K562 (cell line): Measurements from ENCODE around the gene NECAB3. TPM values are rescaled to one million over a fixed set of nuclear protein-coding genes. Genes with fewer than 3 reads are reported as not detected.

ENCODE experiments used
- ATAC-seq: fragments of 200-7000 bp; cut with Tn5 transposase; 3 replicates; pipeline ENCODE4 v1.9.1; 2020; ENCODE audit warnings: moderate library complexity
- BruUV-seq: library from RNA; stranded (reverse); fragments of 400-500 nt; replicated peaks from 2 replicates; lab custom pipeline; 2021; lab: Mats Ljungman, UMichigan
- CTCF ChIA-PET: fragments of 300-600 bp; formaldehyde crosslinking; extraction: SDS; loops from one replicate; lab custom pipeline; 2021; ENCODE audit warnings: low intra/inter-chr PET ratio; lab: Yijun Ruan, JAX
- POLR2A ChIA-PET: fragments of 300-600, 350-650 bp; sonication (Branson Sonifier 250); formaldehyde crosslinking; extraction: SDS; loops from one replicate; lab custom pipeline; 2021; ENCODE audit warnings: antibody characterized with exemption, inconsistent platforms; lab: Yijun Ruan, JAX
- DNase-seq, 4 experiments: peaks; one replicate each; pipeline versions ENCODE4 v3.0.0 to v3.0.0-alpha.2; 2011 to 2018; ENCODE audit warnings: low spot score in 3 of 4, mixed read lengths in 3 of 4; ENCODE audit errors: extremely low read depth in 1 of 4
- FAIRE-seq: peaks from 2 replicates; lab custom pipeline; 2011; peaks lifted over from hg19 to GRCh38; lab: Jason Lieb, UNC
- H2AFZ ChIP-seq: 2 replicates; pipeline ENCODE4 v1.6.0; 2011; ENCODE audit warnings: low read depth, low read length, control low read depth, inconsistent platforms
- H3K27ac ChIP-seq: fragments of 200-600 bp; 3 replicates; pipeline ENCODE4 v1.8.0; 2011; ENCODE audit warnings: low read depth, mild to moderate bottlenecking, control low read depth, inconsistent platforms, low read length, moderate library complexity, mixed read lengths; ENCODE audit errors: extremely low read depth
- H3K27me3 ChIP-seq, 2 experiments: fragments of 300-600 bp in 1 of 2; 2 replicates in 1 of 2; 3 replicates in 1 of 2; pipeline versions ENCODE4 v1.6.0 to v1.8.0; 2011; ENCODE audit warnings: inconsistent platforms in 2 of 2, low read length in 2 of 2, mild to moderate bottlenecking in 1 of 2, mixed read lengths in 1 of 2, moderate library complexity in 1 of 2; ENCODE audit not compliant: control insufficient read depth in 2 of 2, insufficient read depth in 2 of 2
- H3K36me3 ChIP-seq: fragments of 300-600 bp; 3 replicates; pipeline ENCODE4 v1.8.0; 2011; ENCODE audit warnings: mild to moderate bottlenecking, low read length, inconsistent platforms; ENCODE audit not compliant: control insufficient read depth, insufficient read depth
- H3K4me1 ChIP-seq, 2 experiments: fragments of 200-600 bp in 1 of 2; replicated peaks in 1 of 2; 2 replicates in 1 of 2; 3 replicates in 1 of 2; pipeline versions ENCODE4 v1.5.1 to v1.8.0; 2011; ENCODE audit warnings: inconsistent platforms in 2 of 2, low read length in 2 of 2, mild to moderate bottlenecking in 1 of 2, mixed read lengths in 1 of 2, moderate library complexity in 1 of 2; ENCODE audit not compliant: control insufficient read depth in 2 of 2, insufficient read depth in 2 of 2
- H3K4me2 ChIP-seq: 2 replicates; pipeline ENCODE4 v1.6.1; 2011; ENCODE audit warnings: low read length, control low read depth, inconsistent platforms, mixed read lengths; ENCODE audit not compliant: insufficient read depth
- H3K4me3 ChIP-seq: fragments of 200-600 bp; sonication (generic), shearing (Covaris generic); 2 replicates; pipeline ENCODE4 v1.5.1; 2016; ENCODE audit warnings: control low read depth, inconsistent platforms
- H3K79me2 ChIP-seq: fragments of 200-600 bp; 3 replicates; pipeline ENCODE4 v1.8.0; 2011; ENCODE audit warnings: low read length, inconsistent platforms; ENCODE audit not compliant: control insufficient read depth, insufficient read depth
- H3K9ac ChIP-seq, 2 experiments: 2 replicates each; pipeline versions ENCODE4 v1.6.0 to v1.6.1; 2011; ENCODE audit warnings: low read depth in 2 of 2, low read length in 2 of 2, control low read depth in 1 of 2, inconsistent platforms in 1 of 2, mild to moderate bottlenecking in 1 of 2, mixed read lengths in 1 of 2; ENCODE audit not compliant: insufficient read depth in 1 of 2
- H3K9me1 ChIP-seq: one replicate; pipeline ENCODE4 v1.6.0; 2011; ENCODE audit warnings: inconsistent platforms, mild to moderate bottlenecking, low read length, moderate library complexity; ENCODE audit not compliant: control insufficient read depth, insufficient read depth
- H3K9me3 ChIP-seq: replicated peaks from 2 replicates; pipeline ENCODE4 v1.5.1; 2011; ENCODE audit warnings: low read depth, low read length, inconsistent platforms; ENCODE audit not compliant: control insufficient read depth, insufficient read depth
- H4K20me1 ChIP-seq: replicated peaks from 2 replicates; pipeline ENCODE4 v1.6.1; 2011; ENCODE audit warnings: low read length, inconsistent platforms, mixed read lengths; ENCODE audit not compliant: control insufficient read depth, insufficient read depth
- BCL6 ChIP-seq: fragments of 250-450 bp; sonication (Bioruptor Pico); IDR thresholded peaks from 2 replicates; pipeline ENCODE4 v1.4.0; 2020
- EWSR1 ChIP-seq: fragments of 450-650 bp; IDR thresholded peaks from 2 replicates; pipeline ENCODE4 v1.6.1; 2018; ENCODE audit warnings: borderline replicate concordance, mild to moderate bottlenecking, low read depth, moderate library complexity; ENCODE audit not compliant: partially characterized antibody
- IRF1 ChIP-seq: sonication (generic); formaldehyde crosslinking; IDR thresholded peaks from 2 replicates; pipeline ENCODE4 v1.8.0; 2022; ENCODE audit warnings: missing genetic modification reagents, mild to moderate bottlenecking, borderline replicate concordance
- MXI1 ChIP-seq: IDR thresholded peaks from 2 replicates; pipeline ENCODE4 v1.6.1; 2011; ENCODE audit warnings: low read depth, mild to moderate bottlenecking, improper control_type of control experiment, low read length
- NKRF ChIP-seq: fragments of 450-650 bp; IDR thresholded peaks from 2 replicates; pipeline ENCODE4 v1.6.1; 2016; ENCODE audit warnings: borderline replicate concordance
- ZNF764 ChIP-seq: fragments of 250-450 bp; sonication (Bioruptor Pico); IDR thresholded peaks from 2 replicates; pipeline ENCODE4 v1.4.0; 2020; ENCODE audit warnings: low read depth, mild to moderate bottlenecking, moderate library complexity
- WGBS: fragments of 100-300 bp; shearing (Covaris generic); methylation state at CpG from one replicate; pipeline ENCODE4 v1.1.6; 2016; ENCODE audit warnings: low coverage, mixed read lengths; ENCODE audit not compliant: insufficient coverage; ENCODE audit errors: missing lambda C conversion rate; 5-methylcytosine and 5-hydroxymethylcytosine counted together
- in situ Hi-C: fragments of 300-500 bp; cut with MboI; formaldehyde crosslinking; loops from 4 replicates; pipeline ENCODE4 v1.15.0; 2018; ENCODE audit warnings: inconsistent platforms, mixed read lengths
- intact Hi-C: fragments of 100-400 bp; cut with micrococcal nuclease; formaldehyde crosslinking; loops from 2 replicates; pipeline ENCODE4 v1.14.2; 2022
- polyA plus RNA-seq, 8 experiments: library from polyadenylated mRNA; depleted of rRNA in 4 of 8; stranded (reverse) in 5 of 8; unstranded in 3 of 8; fragments of >200 nt; fragmentation: Nextera tagmentation in 2 of 8; fragmentation: Illumina TruSeq in 1 of 8; extraction: Ambion mirVana in 2 of 8; extraction: Trizol in 1 of 8; gene quantifications; 2 replicates each; pipeline versions ENCODE4 v1.2.1 to v1.2.3, GENCODE V29; 2011 to 2014; ENCODE audit warnings: inconsistent platforms in 1 of 8, missing spikeins in 1 of 8
- total RNA-seq, 7 experiments: library from RNA; depleted of rRNA in 6 of 7; stranded (reverse); fragments of >200 nt in 6 of 7; fragmentation: Illumina TruSeq in 2 of 7; extraction: Trizol in 2 of 7; gene quantifications; 2 replicates each; pipeline versions ENCODE4 v1.2.1 to v1.2.3, GENCODE V29; 2011 to 2021; ENCODE audit warnings: low replicate concordance in 1 of 7
- TF ChIP-seq, protein P1 (sequence below): fragments of 250-450 bp; sonication (Bioruptor Pico); IDR thresholded peaks from 2 replicates; pipeline ENCODE4 v1.8.0; 2021; ENCODE audit warnings: mild to moderate bottlenecking, moderate library complexity
- TF ChIP-seq, protein P2 (sequence below): IDR thresholded peaks from 2 replicates; pipeline ENCODE4 v1.6.1; 2012; ENCODE audit warnings: low read depth, low read length, improper control_type of control experiment, borderline replicate concordance

The NECAB3 gene
- total and polyA plus RNA-seq, 9 of the 15 experiments (the other 6 are each of a cell fraction or from before 2014, with no cell fraction given), result 0.94 to 63.3 (median 31.5) TPM

GRCh38 chr20:33636776-33637175 lies 37.5 kb downstream of the NECAB3 start:
- Histone ChIP-seq H3K4me1 (no peaks in the 10 kb centered on the region), H4K20me1 (no peaks in the 10 kb centered on the region), H3K27ac (no peak overlapping the region), H2AFZ (no peak overlapping the region), H3K4me2 (no peak overlapping the region), H3K9ac (no peak overlapping the region), H3K9me1 (peaks cover 3% of the 10 kb centered on the region), H3K9me3 (no peaks in the 10 kb centered on the region), H3K36me3 (peaks cover 23% of the 10 kb centered on the region), H3K4me3 (no peak overlapping the region), H3K79me2 (no peaks in the 10 kb centered on the region), H3K27me3 (no peaks in the 10 kb centered on the region)
- in situ Hi-C loops, result no loop called here
- CTCF ChIA-PET, result no interaction called here
- DNase-seq (no peak), FAIRE-seq (no peak), ATAC-seq (no peak)
- POLR2A ChIA-PET, result no interaction called here
- WGBS, result 95% methylated on average over 1 of the region's 1 CpG
- BruUV-seq, result no TSS peak
- no peak for TF ChIP-seq ZNF764 (CRISPR knock-in tag)
- no peak for TF ChIP-seq MXI1
- intact Hi-C loops, result no loop called here

- no peak for FAIRE-seq
- no peak overlapping the region for H2AFZ ChIP-seq
- TF ChIP-seq NKRF (no peak), BCL6 (CRISPR knock-in tag) (no peak), EWSR1 (no peak), IRF1 (CRISPR knock-in tag) (no peak)
- TF ChIP-seq, protein P1, sequence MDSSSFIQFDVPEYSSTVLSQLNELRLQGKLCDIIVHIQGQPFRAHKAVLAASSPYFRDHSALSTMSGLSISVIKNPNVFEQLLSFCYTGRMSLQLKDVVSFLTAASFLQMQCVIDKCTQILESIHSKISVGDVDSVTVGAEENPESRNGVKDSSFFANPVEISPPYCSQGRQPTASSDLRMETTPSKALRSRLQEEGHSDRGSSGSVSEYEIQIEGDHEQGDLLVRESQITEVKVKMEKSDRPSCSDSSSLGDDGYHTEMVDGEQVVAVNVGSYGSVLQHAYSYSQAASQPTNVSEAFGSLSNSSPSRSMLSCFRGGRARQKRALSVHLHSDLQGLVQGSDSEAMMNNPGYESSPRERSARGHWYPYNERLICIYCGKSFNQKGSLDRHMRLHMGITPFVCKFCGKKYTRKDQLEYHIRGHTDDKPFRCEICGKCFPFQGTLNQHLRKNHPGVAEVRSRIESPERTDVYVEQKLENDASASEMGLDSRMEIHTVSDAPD (CRISPR knock-in tag), result no peak
- TF ChIP-seq, protein P2, sequence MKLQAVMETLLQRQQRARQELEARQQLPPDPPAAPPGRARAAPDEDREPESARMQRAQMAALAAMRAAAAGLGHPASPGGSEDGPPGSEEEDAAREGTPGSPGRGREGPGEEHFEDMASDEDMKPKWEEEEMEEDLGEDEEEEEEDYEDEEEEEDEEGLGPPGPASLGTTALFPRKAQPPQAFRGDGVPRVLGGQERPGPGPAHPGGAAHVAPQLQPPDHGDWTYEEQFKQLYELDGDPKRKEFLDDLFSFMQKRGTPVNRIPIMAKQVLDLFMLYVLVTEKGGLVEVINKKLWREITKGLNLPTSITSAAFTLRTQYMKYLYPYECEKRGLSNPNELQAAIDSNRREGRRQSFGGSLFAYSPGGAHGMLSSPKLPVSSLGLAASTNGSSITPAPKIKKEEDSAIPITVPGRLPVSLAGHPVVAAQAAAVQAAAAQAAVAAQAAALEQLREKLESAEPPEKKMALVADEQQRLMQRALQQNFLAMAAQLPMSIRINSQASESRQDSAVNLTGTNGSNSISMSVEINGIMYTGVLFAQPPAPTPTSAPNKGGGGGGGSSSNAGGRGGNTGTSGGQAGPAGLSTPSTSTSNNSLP, result no peak
These were observed 38.9 kb downstream of the NECAB3 start for GRCh38 chr20:33635341-33635740.

More at GRCh38 chr20:33635341-33635740, 38.9 kb downstream of the NECAB3 start:
- DNase-seq, result no peak
- H4K20me1 ChIP-seq, result no peaks in the 10 kb centered on the region
- no peak overlapping the region for H3K4me3 ChIP-seq
- H3K9ac ChIP-seq, result no peak overlapping the region
- H3K4me2 ChIP-seq, result no peak overlapping the region
- intact Hi-C loops (no loop called here), in situ Hi-C loops (no loop called here)
- H3K4me1 ChIP-seq, result peaks cover under 1 to 5% of the 10 kb centered on the region in 2 experiments; a peak in 3 of 5 replicates
- no peak for ATAC-seq
- no peaks in the 10 kb centered on the region for H3K27me3 ChIP-seq
- H3K79me2 ChIP-seq, result no peaks in the 10 kb centered on the region
- ChIA-PET POLR2A (interaction anchor here (0.6 kb wide), 1 partner anchor 338 kb away, joined by 3 read pairs; no protein-coding TSS in a partner anchor), CTCF (no interaction called here)
- H3K9me1 ChIP-seq, result peaks cover 3% of the 10 kb centered on the region
- WGBS, result 94% methylated on average over 3 of the region's 3 CpGs
- H3K27ac ChIP-seq, result no peak overlapping the region
- no TSS peak for BruUV-seq
- H3K36me3 ChIP-seq, result peaks cover 25% of the 10 kb centered on the region
- H3K9me3 ChIP-seq, result no peaks in the 10 kb centered on the region
